Measurements from ENCODE around the gene MYOG. TPM values are rescaled to one million over a fixed set of nuclear protein-coding genes. Genes with fewer than 3 reads are reported as not detected.

Gene MYOG
- total RNA-seq, 1 experiment from 2014 or later: not detected

GRCh38 chr1:203101813-203102634, 16.2 kb upstream of the MYOG start:
- Histone ChIP-seq H3K23ac (ENCODE audit: insufficient read length, low read depth, low read length) (no peak overlapping the region), H2AK5ac (ENCODE audit: insufficient read length, low read length) (no peak overlapping the region), H3T11ph (ENCODE audit: low read length) (no peak overlapping the region), H3K4ac (ENCODE audit: low read depth, low read length) (no peak overlapping the region), H3K27ac (ENCODE audit: insufficient read length, low read depth, low read length) (no peak overlapping the region), H4K20me1 (ENCODE audit: control insufficient read depth, insufficient read depth, insufficient read length) (no peaks in the 10 kb centered on the region), H3K9me3 (ENCODE audit: control insufficient read depth, low read depth, low read length) (no peaks in the 10 kb centered on the region), H2BK15ac (ENCODE audit: low read depth, low read length) (no peak overlapping the region), H4K91ac (ENCODE audit: insufficient read length, low read depth, low read length) (no peak overlapping the region), H2BK20ac (ENCODE audit: low read depth, low read length, poor library complexity, severe bottlenecking) (no peak overlapping the region), H3K4me1 (ENCODE audit: insufficient read depth, low read length) (no peaks in the 10 kb centered on the region), H4K8ac (replicated peaks; ENCODE audit: insufficient read length, low read depth, low read length) (no peak overlapping the region), H3K56ac (ENCODE audit: insufficient read length, low read depth, low read length) (no peak overlapping the region), H2BK12ac (ENCODE audit: insufficient read length, low read depth, low read length) (no peak overlapping the region), H3K9ac (ENCODE audit: extremely low read depth, insufficient read length, low read length) (no peak overlapping the region), H4K5ac (ENCODE audit: insufficient read length, low read depth, low read length) (no peak overlapping the region), H2AFZ (ENCODE audit: low read length) (no peak overlapping the region), H3K79me2 (ENCODE audit: insufficient read depth, low read length) (no peaks in the 10 kb centered on the region), H3K18ac (ENCODE audit: insufficient read length, low read depth, low read length) (no peak overlapping the region), H3K14ac (ENCODE audit: insufficient read depth, low read length) (no peak overlapping the region), H3K4me2 (ENCODE audit: insufficient read depth, insufficient read length, low read length) (no peak overlapping the region), H2BK5ac (ENCODE audit: insufficient read length, low read length) (no peak overlapping the region), H3K79me1 (ENCODE audit: insufficient read depth, low read depth, low read length, poor library complexity, severe bottlenecking) (no peaks in the 10 kb centered on the region), H2BK120ac (ENCODE audit: low read depth, low read length, poor library complexity, severe bottlenecking) (no peak overlapping the region), H3K27me3 (ENCODE audit: insufficient read depth, low read length) (no peaks in the 10 kb centered on the region), H3K23me2 (ENCODE audit: insufficient read length, low read depth, low read length, poor library complexity, severe bottlenecking) (no peaks in the 10 kb centered on the region)
- Mint-ChIP-seq H3K9me3 (peaks cover 7 to 12% of the 10 kb centered on the region in 2 experiments; a peak in 4 of 5 replicates), H3K27ac (no peak overlapping the region), H3K4me3 (no peak overlapping the region), H3K27me3 (ENCODE audit: low read depth) (peaks cover 6% of the 10 kb centered on the region), H3K4me1 (no peaks in the 10 kb centered on the region), H3K36me3 (ENCODE audit: insufficient read depth in 1 of 3, low read depth in 3 of 3) (peaks cover 0 to 2% (median 0%) of the 10 kb centered on the region in 3 experiments; a peak in 1 of 7 replicates)
- TF ChIP-seq CTCF (conservative IDR thresholded peaks at IDR 0.05): no peak
- no peak for DNase-seq
- WGBS (ENCODE audit: extremely low coverage, insufficient read length, low lambda C conversion rate): no CpG with 5 or more reads among the region's 6 CpGs
